GM10248 (cell line): ENCODE measurements around the gene PRKAR1A.

ENCODE experiments used
- CTCF ChIA-PET: fragments of 300-600 bp; sonication (Branson Sonifier 250); formaldehyde crosslinking; extraction: SDS; loops from one replicate; lab custom pipeline; 2021; ENCODE audit warnings: antibody characterized with exemption; lab: Yijun Ruan, JAX
- POLR2A ChIA-PET: fragments of 350-650 bp; sonication (Branson Sonifier 250); formaldehyde crosslinking; extraction: SDS; loops from one replicate; lab custom pipeline; 2020; ENCODE audit warnings: antibody characterized with exemption; lab: Yijun Ruan, JAX
- DNase-seq: peaks from one replicate; pipeline ENCODE4 v3.0.0; 2012; ENCODE audit errors: extremely low spot score
- TF ChIP-seq, protein P1 (sequence below): IDR thresholded peaks from 2 replicates; pipeline ENCODE4 v1.5.1; 2012; ENCODE audit warnings: mild to moderate bottlenecking, low read depth; ENCODE audit errors: extremely low read depth, missing control alignments, control extremely low read depth

The PRKAR1A gene

DNA sequence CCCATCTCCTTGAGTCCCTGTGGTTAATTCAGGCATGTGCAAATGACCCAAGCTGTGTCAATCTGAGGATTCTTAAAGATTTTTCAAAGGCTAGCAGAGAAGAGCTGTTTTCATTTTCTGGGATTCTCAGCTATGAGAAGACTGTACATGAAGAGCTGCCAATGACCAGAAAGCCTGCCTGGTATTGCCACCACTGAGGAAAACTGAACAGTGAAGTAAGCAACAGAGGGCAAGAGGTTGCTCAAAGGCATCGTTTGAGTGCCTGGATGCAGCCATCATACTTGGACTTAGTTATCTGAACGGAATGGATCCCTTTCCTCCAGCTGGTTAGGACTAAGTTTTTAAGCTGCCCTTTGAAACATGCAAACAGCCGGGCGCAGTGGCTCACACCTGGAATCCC lies 50.5 kb downstream of the PRKAR1A start:
- TF ChIP-seq, protein P1, sequence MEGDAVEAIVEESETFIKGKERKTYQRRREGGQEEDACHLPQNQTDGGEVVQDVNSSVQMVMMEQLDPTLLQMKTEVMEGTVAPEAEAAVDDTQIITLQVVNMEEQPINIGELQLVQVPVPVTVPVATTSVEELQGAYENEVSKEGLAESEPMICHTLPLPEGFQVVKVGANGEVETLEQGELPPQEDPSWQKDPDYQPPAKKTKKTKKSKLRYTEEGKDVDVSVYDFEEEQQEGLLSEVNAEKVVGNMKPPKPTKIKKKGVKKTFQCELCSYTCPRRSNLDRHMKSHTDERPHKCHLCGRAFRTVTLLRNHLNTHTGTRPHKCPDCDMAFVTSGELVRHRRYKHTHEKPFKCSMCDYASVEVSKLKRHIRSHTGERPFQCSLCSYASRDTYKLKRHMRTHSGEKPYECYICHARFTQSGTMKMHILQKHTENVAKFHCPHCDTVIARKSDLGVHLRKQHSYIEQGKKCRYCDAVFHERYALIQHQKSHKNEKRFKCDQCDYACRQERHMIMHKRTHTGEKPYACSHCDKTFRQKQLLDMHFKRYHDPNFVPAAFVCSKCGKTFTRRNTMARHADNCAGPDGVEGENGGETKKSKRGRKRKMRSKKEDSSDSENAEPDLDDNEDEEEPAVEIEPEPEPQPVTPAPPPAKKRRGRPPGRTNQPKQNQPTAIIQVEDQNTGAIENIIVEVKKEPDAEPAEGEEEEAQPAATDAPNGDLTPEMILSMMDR, result no peak
- ChIA-PET POLR2A (no interaction called here), CTCF (no interaction called here)
- no peak for DNase-seq

DNA sequence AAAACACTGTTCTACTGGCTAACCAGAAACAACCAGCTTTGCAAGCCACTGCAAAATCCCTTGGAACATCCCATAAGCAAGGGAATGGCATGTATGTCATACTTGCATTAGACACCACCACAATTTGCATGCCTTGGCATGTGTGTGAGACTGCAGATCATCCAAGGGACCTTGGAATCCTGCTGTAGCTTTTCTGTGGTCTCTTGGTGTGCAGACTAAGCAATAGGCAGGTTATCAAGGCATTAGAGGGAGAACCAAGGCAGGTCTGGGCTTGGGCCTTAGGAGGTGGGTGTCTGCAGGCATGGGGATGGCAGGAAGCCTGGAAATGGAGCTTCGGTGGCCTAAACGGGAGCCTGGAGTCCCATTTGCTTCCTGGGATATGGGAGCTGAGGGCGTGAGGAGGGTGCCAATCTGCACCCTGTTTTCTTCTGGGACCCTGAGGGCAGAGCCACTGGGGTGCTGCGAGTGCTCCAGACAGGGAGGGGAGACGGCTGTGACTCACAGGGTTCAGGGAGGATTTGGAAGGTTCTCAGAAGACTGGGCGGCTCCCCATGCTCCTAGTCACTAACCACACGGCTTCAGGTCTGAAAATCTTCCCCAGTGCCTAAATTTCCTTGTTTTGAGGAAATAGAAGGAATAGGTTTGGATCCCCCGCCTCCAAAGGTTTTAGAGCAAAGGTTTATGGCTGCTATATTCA lies 52.3 kb downstream of the PRKAR1A start:
- no peak for DNase-seq
- TF ChIP-seq, protein P1, result no peak
- CTCF ChIA-PET, result interaction anchor here (1.9 kb wide), 2 partner anchors 11 to 20 kb away, joined by 5 to 6 read pairs; no protein-coding TSS in a partner anchor
- POLR2A ChIA-PET, result no interaction called here

DNA sequence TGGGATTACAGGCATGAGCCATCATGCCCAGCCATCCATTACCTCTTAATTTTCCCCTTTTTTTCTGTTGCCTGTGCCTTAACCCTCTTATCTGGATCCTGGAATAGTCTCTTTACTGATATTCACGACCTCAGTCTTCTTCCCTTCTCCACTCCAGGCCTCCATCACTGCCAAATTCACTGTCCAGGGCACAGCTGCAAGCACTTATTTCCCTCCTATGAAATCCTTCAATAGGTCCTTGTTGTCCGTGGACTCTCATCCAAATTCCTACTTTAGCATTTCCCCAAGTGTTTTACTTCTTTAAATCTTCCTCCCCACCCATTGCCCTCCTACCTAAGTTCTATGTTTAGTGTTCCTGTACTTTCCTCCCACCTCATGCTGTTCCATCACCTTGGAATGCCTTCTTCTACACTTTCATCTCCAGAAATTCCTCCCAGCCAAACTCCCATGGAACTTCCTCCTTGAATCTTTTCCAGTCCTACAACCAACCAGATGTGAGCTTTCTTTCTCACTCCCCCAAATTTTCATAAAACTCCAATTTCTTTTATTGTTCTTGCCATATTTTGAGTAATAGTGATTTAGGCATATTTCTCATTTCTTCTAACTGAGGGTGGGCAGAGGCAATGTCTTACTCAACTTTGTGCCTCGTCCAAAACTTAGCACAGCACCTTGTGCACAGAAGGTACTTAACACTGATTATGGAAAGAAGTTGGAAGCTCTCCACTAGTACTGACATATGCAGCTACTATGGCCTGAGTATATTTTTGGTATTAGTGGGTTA lies 53.6 kb downstream of the PRKAR1A start:
- POLR2A ChIA-PET, result no interaction called here

DNA sequence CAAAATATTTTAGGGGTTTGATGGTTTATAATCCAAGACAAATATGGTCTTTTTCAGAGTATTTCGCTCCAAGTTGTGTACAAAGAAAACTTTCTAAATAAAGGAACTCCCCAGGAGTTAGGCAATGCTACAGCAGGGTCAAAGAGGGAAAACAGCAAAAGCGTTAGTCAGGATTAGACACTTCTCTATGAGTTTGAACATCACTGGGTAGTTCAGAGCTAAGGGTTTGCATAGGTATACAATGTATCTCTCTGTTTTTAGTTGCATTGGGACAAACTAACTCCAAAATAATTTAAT lies 54.2 kb downstream of the PRKAR1A start:
- TF ChIP-seq, protein P1, result no peak
- DNase-seq, result no peak
- ChIA-PET POLR2A (no interaction called here), CTCF (interaction anchor here (1.6 to 1.9 kb wide), 3 partner anchors 14 to 47 kb away, joined by 4 to 6 read pairs (median 5); no protein-coding TSS in a partner anchor)

More for the DNA sequence above, 53.6 kb downstream of the PRKAR1A start:
- CTCF ChIA-PET, result interaction anchor here (1.6 to 1.9 kb wide), 4 partner anchors 9 to 48 kb away, joined by 4 to 6 read pairs (median 6); no protein-coding TSS in a partner anchor
- TF ChIP-seq, protein P1, result no peak
- no peak for DNase-seq

DNA sequence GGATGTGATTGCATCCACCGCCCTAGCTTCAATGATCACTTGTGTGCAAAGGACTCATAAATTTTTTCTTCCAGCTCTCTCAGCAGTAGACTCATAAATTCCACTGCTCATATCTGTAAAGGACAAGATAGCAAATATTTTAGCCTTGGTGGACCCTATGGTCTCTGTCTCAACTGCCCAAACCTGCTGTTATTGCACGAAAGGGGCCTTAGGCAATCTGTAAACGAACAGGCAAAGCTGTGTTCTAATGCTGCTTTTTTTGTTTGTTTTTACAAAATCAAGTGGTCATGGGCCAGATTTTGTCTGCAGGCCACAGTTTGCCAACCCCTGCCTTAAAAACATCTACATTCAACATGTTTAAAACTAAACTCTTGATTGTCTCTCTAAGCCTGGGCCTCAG lies 54.8 kb downstream of the PRKAR1A start:
- TF ChIP-seq, protein P1, result no peak
- CTCF ChIA-PET, result interaction anchor here (1.6 to 1.7 kb wide), 3 partner anchors 9 to 47 kb away, joined by 4 to 6 read pairs (median 5); no protein-coding TSS in a partner anchor
- POLR2A ChIA-PET, result no interaction called here
- no peak for DNase-seq

DNA sequence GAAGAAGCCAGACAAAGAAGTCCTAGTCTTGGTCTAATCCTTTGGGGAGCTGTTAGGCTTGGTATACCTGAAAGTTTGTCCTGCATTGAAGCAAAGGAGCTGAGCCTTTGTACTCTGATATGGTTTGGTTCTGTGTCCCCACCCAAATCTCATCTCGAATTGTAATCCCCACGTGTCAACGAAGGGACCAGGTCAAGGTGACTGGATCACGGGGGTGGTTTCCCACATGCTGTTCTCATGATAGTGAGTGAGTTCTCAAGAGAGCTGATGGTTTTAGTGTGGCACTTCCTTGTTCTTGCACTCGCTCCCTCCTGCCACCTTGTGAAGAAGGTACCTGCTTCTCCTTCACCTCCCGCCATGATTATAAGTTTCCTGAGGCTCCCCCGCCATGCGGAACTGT lies 55.4 kb downstream of the PRKAR1A start:
- CTCF ChIA-PET, result interaction anchor here (1.6 to 1.7 kb wide), 2 partner anchors 9 to 13 kb away, joined by 5 to 6 read pairs; no protein-coding TSS in a partner anchor
- TF ChIP-seq, protein P1, result no peak

More for the DNA sequence above, 55.4 kb downstream of the PRKAR1A start:
- POLR2A ChIA-PET, result no interaction called here
- no peak for DNase-seq
